AG20443 (cell line): Measurements from ENCODE around the gene MAOA.
A peak's percentile ranks its signal among the peaks of the same experiment; 100 is the strongest.
"Not testable (repeated sequence)": the region's sequence is repeated elsewhere in the genome, so short reads cannot be mapped to it uniquely, and the experiment has no call there.

Experiments used
- DNase-seq: peaks from one replicate; pipeline ENCODE4 v3.0.0; 2012; ENCODE audit warnings: low spot score, mixed read lengths

The MAOA gene

GRCh38 chrX:43718081-43718480, 62.0 kb downstream of the MAOA start:
- no peak for DNase-seq

- DNase-seq, result no peak
Measured at GRCh38 chrX:43718546-43718945, 62.4 kb downstream of the MAOA start.

- DNase-seq, result no peak
Measured at GRCh38 chrX:43718956-43719355, 62.9 kb downstream of the MAOA start.

GRCh38 chrX:43720082-43720481, 64.0 kb downstream of the MAOA start:
- DNase-seq, result no peak

- no peak for DNase-seq
Measured at GRCh38 chrX:43720961-43721360, 64.9 kb downstream of the MAOA start.

- not testable (repeated sequence) for DNase-seq
Measured at GRCh38 chrX:43725227-43725626, 69.1 kb downstream of the MAOA start.

- DNase-seq, result not testable (repeated sequence)
Measured at GRCh38 chrX:43727254-43727653, 71.2 kb downstream of the MAOA start.

GRCh38 chrX:43728002-43728401, 71.9 kb downstream of the MAOA start:
- no peak for DNase-seq

- DNase-seq, result no peak
Measured at GRCh38 chrX:43728966-43729365, 72.9 kb downstream of the MAOA start.

GRCh38 chrX:43731086-43731485, 75.0 kb downstream of the MAOA start:
- no peak for DNase-seq

GRCh38 chrX:43733699-43734098, 77.6 kb downstream of the MAOA start:
- DNase-seq, result no peak

GRCh38 chrX:43734444-43734843, 78.3 kb downstream of the MAOA start:
- no peak for DNase-seq

GRCh38 chrX:43735534-43735933, 79.4 kb downstream of the MAOA start:
- no peak for DNase-seq

- no peak for DNase-seq
Measured at GRCh38 chrX:43735957-43736356, 79.9 kb downstream of the MAOA start.

- no peak for DNase-seq
Measured at GRCh38 chrX:43741843-43742573, 85.9 kb downstream of the MAOA start.

GRCh38 chrX:43743100-43743822, 87.2 kb downstream of the MAOA start:
- DNase-seq, result no peak

- no peak for DNase-seq
Measured at GRCh38 chrX:43744284-43744683, 88.2 kb downstream of the MAOA start.

GRCh38 chrX:43745938-43746721, 90.0 kb downstream of the MAOA start:
- peak; percentile 12 for DNase-seq

GRCh38 chrX:43747476-43747875, 91.4 kb downstream of the MAOA start:
- no peak for DNase-seq

- peak; percentile 36 for DNase-seq
Measured at GRCh38 chrX:43750248-43750676, 94.2 kb downstream of the MAOA start.

GRCh38 chrX:43753637-43754036, 97.5 kb downstream of the MAOA start:
- DNase-seq, result peak; percentile 6

- no peak for DNase-seq
Measured at GRCh38 chrX:43756076-43756475, 100.0 kb downstream of the MAOA start.

GRCh38 chrX:43758044-43758443, 101.9 kb downstream of the MAOA start:
- no peak for DNase-seq
